IMR-90 (cell line): ENCODE results near the gene BCAS1. TPM values are rescaled to one million over a fixed set of nuclear protein-coding genes. Genes with fewer than 3 reads are reported as not detected.

ENCODE experiments used
- ATAC-seq: fragments of 200-7000 bp; cut with Tn5 transposase; 2 replicates; pipeline ENCODE4 v1.9.1; 2020; ENCODE audit warnings: low read depth, mild to moderate bottlenecking, moderate library complexity
- BruUV-seq: library from RNA; stranded (reverse); fragments of 400-500 nt; replicated peaks from 2 replicates; lab custom pipeline; 2021; lab: Mats Ljungman, UMichigan
- CTCF ChIA-PET: fragments of 300-600 bp; formaldehyde crosslinking; extraction: SDS; loops from one replicate; lab custom pipeline; 2021; ENCODE audit warnings: antibody characterized with exemption; lab: Yijun Ruan, JAX
- POLR2A ChIA-PET: fragments of 300-600 bp; sonication (Branson Sonifier 250); formaldehyde crosslinking; loops from one replicate; lab custom pipeline; 2022; ENCODE audit warnings: antibody characterized with exemption; ENCODE audit not compliant: unreplicated experiment; lab: Charles Lee
- DNase-seq: peaks from one replicate; pipeline ENCODE4 v3.0.0; 2013
- H2AFZ ChIP-seq: replicated peaks from 2 replicates; pipeline ENCODE3; 2013; ENCODE audit warnings: low read length, mild to moderate bottlenecking; ENCODE audit not compliant: poor library complexity
- H2AK5ac ChIP-seq: 2 replicates; pipeline ENCODE4 v1.6.1; 2013; ENCODE audit warnings: low read depth, low read length, inconsistent platforms
- H2AK9ac ChIP-seq: replicated peaks from 2 replicates; pipeline ENCODE3; 2013; ENCODE audit warnings: mild to moderate bottlenecking, low read depth, low read length, moderate library complexity; ENCODE audit not compliant: poor library complexity
- H2BK120ac ChIP-seq: 2 replicates; pipeline ENCODE4 v1.6.1; 2013; ENCODE audit warnings: low read depth, low read length, inconsistent platforms
- H2BK15ac ChIP-seq: 3 replicates; pipeline ENCODE4 v1.6.1; 2013; ENCODE audit warnings: low read depth, low read length, inconsistent platforms
- H2BK20ac ChIP-seq: 2 replicates; pipeline ENCODE4 v1.6.1; 2013; ENCODE audit warnings: low read depth, mild to moderate bottlenecking, inconsistent platforms, low read length, moderate library complexity
- H2BK5ac ChIP-seq: 2 replicates; pipeline ENCODE4 v1.6.1; 2013; ENCODE audit warnings: mild to moderate bottlenecking, low read depth, low read length, inconsistent platforms; ENCODE audit not compliant: poor library complexity, severe bottlenecking
- H3K14ac ChIP-seq: replicated peaks from 2 replicates; pipeline ENCODE4 v1.6.1; 2013; ENCODE audit warnings: low read depth, low read length, inconsistent platforms
- H3K18ac ChIP-seq: 2 replicates; pipeline ENCODE4 v1.6.1; 2013; ENCODE audit warnings: low read depth, low read length, control low read depth
- H3K23ac ChIP-seq: 2 replicates; pipeline ENCODE4 v1.6.1; 2013; ENCODE audit warnings: low read depth, low read length, inconsistent platforms
- H3K27ac ChIP-seq: 2 replicates; pipeline ENCODE4 v1.5.1; 2013; ENCODE audit warnings: mild to moderate bottlenecking, control low read depth, low read length; ENCODE audit not compliant: insufficient read depth
- H3K27me3 ChIP-seq: 2 replicates; pipeline ENCODE4 v1.6.1; 2013; ENCODE audit warnings: low read length; ENCODE audit not compliant: control insufficient read depth, insufficient read depth
- H3K36me3 ChIP-seq: 2 replicates; pipeline ENCODE4 v1.6.1; 2013; ENCODE audit warnings: low read length, mixed read lengths; ENCODE audit not compliant: control insufficient read depth, insufficient read depth
- H3K4ac ChIP-seq: 2 replicates; pipeline ENCODE4 v1.6.1; 2013; ENCODE audit warnings: low read depth, low read length, inconsistent platforms
- H3K4me1 ChIP-seq: 2 replicates; pipeline ENCODE4 v1.6.1; 2013; ENCODE audit warnings: low read length, mixed read lengths; ENCODE audit not compliant: control insufficient read depth, insufficient read depth
- H3K4me2 ChIP-seq: 2 replicates; pipeline ENCODE4 v1.6.1; 2013; ENCODE audit warnings: low read depth, mild to moderate bottlenecking, control low read depth, low read length, moderate library complexity
- H3K4me3 ChIP-seq: 2 replicates; pipeline ENCODE4 v1.5.1; 2013; ENCODE audit warnings: low read depth, mild to moderate bottlenecking, control low read depth, low read length, moderate library complexity; ENCODE audit not compliant: insufficient read depth
- H3K56ac ChIP-seq: 2 replicates; pipeline ENCODE4 v1.6.1; 2013; ENCODE audit warnings: low read length, inconsistent platforms; ENCODE audit not compliant: insufficient read depth; ENCODE audit errors: extremely low read depth
- H3K79me1 ChIP-seq, 2 experiments: 2 replicates each; pipeline ENCODE4 v1.6.1; 2013; ENCODE audit warnings: low read length in 2 of 2, inconsistent platforms in 1 of 2, low read depth in 1 of 2
- H3K9ac ChIP-seq: 2 replicates; pipeline ENCODE4 v1.6.1; 2013; ENCODE audit warnings: low read depth, low read length, control low read depth
- H3K9me1 ChIP-seq: 2 replicates; pipeline ENCODE4 v1.6.1; 2013; ENCODE audit warnings: low read length, inconsistent platforms; ENCODE audit not compliant: insufficient read depth
- H3K9me3 ChIP-seq: 2 replicates; pipeline ENCODE4 v1.6.1; 2013; ENCODE audit warnings: low read length; ENCODE audit not compliant: control insufficient read depth, insufficient read depth
- H4K20me1 ChIP-seq: 2 replicates; pipeline ENCODE4 v1.6.1; 2013; ENCODE audit warnings: low read length, inconsistent platforms; ENCODE audit not compliant: insufficient read depth
- H4K5ac ChIP-seq: 2 replicates; pipeline ENCODE4 v1.6.1; 2013; ENCODE audit warnings: mild to moderate bottlenecking, low read depth, low read length, control low read depth
- H4K8ac ChIP-seq, 2 experiments: 2 replicates each; pipeline ENCODE4 v1.6.1; 2013; ENCODE audit warnings: low read depth in 2 of 2, low read length in 2 of 2, control low read depth in 1 of 2, inconsistent platforms in 1 of 2
- H4K91ac ChIP-seq: 2 replicates; pipeline ENCODE4 v1.6.1; 2013; ENCODE audit warnings: low read depth, low read length, inconsistent platforms; ENCODE audit not compliant: insufficient read depth
- CHD1 ChIP-seq: IDR thresholded peaks from 2 replicates; pipeline ENCODE4 v1.6.1; 2012; ENCODE audit warnings: low read depth, low read length, improper control_type of control experiment
- FOS ChIP-seq: fragments of 150-350 bp; IDR thresholded peaks from 2 replicates; pipeline ENCODE4 v1.6.1; 2016; ENCODE audit warnings: low read depth, low read length
- MAZ ChIP-seq: IDR thresholded peaks from 2 replicates; pipeline ENCODE4 v1.6.1; 2012; ENCODE audit warnings: low read depth, mild to moderate bottlenecking, low read length, improper control_type of control experiment, moderate library complexity, borderline replicate concordance
- dilution Hi-C: fragments of 300-500 bp; cut with HindIII; formaldehyde crosslinking; loops from one replicate; pipeline ENCODE4 v1.14.3; 2018; ENCODE audit warnings: low sequenced_read_pairs; ENCODE audit not compliant: unreplicated experiment
- in situ Hi-C: fragments of 300-500 bp; cut with MboI; formaldehyde crosslinking; loops from 3 replicates; pipeline ENCODE4 v1.14.3; 2019; ENCODE audit warnings: low sequenced_read_pairs, inconsistent platforms, mixed read lengths
- intact Hi-C: fragments of 100-400 bp; cut with micrococcal nuclease; formaldehyde crosslinking; loops from 2 replicates; pipeline ENCODE4 v1.10.0; 2022
- polyA plus RNA-seq, 3 experiments: library from polyadenylated mRNA; depleted of rRNA; stranded (reverse); fragments of >200 nt; gene quantifications; 2 replicates each; pipeline ENCODE4 v1.2.3, GENCODE V29; 2012; ENCODE audit warnings: low replicate concordance in 1 of 3
- total RNA-seq: library from RNA; depleted of rRNA; stranded (reverse); fragments of >200 nt; gene quantifications from 2 replicates; pipeline ENCODE4 v1.2.3, GENCODE V29; 2012

The BCAS1 gene
- total and polyA plus RNA-seq, 2 of the 4 experiments (the other 2 are of a cell fraction), result under 0.01 TPM; not detected in 1

- H4K8ac ChIP-seq, result no peak overlapping the region
- dilution Hi-C loops, result no loop called here
- no peak overlapping the region for H3K14ac ChIP-seq
- no peak overlapping the region for H3K56ac ChIP-seq
- no peak overlapping the region for H2BK5ac ChIP-seq
- H3K9me3 ChIP-seq, result no peaks in the 10 kb centered on the region
- no peak overlapping the region for H2BK15ac ChIP-seq
- H3K4ac ChIP-seq, result no peak overlapping the region
- no peak overlapping the region for H2AFZ ChIP-seq
- no peak overlapping the region for H3K4me3 ChIP-seq
- no peaks in the 10 kb centered on the region for H3K36me3 ChIP-seq
- no peak overlapping the region for H3K9ac ChIP-seq
- H3K4me1 ChIP-seq, result peaks cover 1% of the 10 kb centered on the region; the same call in 1 of the 2 replicates
- H3K27me3 ChIP-seq, result no peaks in the 10 kb centered on the region
- no peak overlapping the region for H2BK120ac ChIP-seq
- no peak overlapping the region for H4K5ac ChIP-seq
- H3K9me1 ChIP-seq, result no peaks in the 10 kb centered on the region
- H2AK9ac ChIP-seq, result no peak overlapping the region
- H3K79me1 ChIP-seq, result no peaks in the 10 kb centered on the region
- ATAC-seq (no peak), DNase-seq (no peak)
- CTCF ChIA-PET, result no interaction called here
- intact Hi-C loops, result no loop called here
- H4K20me1 ChIP-seq, result no peaks in the 10 kb centered on the region
- in situ Hi-C loops, result no loop called here
- no peak overlapping the region for H3K23ac ChIP-seq
- H2BK20ac ChIP-seq, result no peak overlapping the region
- no peak overlapping the region for H4K91ac ChIP-seq
- H3K18ac ChIP-seq, result no peak overlapping the region
- H3K27ac ChIP-seq, result no peak overlapping the region
- no peak overlapping the region for H2AK5ac ChIP-seq
- POLR2A ChIA-PET, result no interaction called here
- BruUV-seq, result no TSS peak
- H3K4me2 ChIP-seq, result no peak overlapping the region
- TF ChIP-seq CHD1, result no peak
- no peak for TF ChIP-seq MAZ
- no peak for TF ChIP-seq FOS
Measured at GRCh38 chr20:54110041-54110440, 39.6 kb upstream of the BCAS1 start.
